DND-41 (cell line): ENCODE results near the gene DNAH10.

ENCODE experiments used
- ATAC-seq: fragments of 200-7000 bp; cut with Tn5 transposase; 3 replicates; pipeline ENCODE4 v1.9.1; 2021; ENCODE audit warnings: low read depth; ENCODE audit not compliant: insufficient read depth
- DNase-seq: peaks from one replicate; pipeline ENCODE4 v3.0.0-alpha.2; 2020
- H2AFZ ChIP-seq: 2 replicates; pipeline ENCODE4 v1.6.0; 2012; ENCODE audit warnings: low read depth, low read length
- H3K27ac ChIP-seq: 2 replicates; pipeline ENCODE4 v1.5.1; 2012; ENCODE audit warnings: low read length, inconsistent platforms
- H3K27me3 ChIP-seq: fragments of 200-600 bp; sonication (generic); 2 replicates; pipeline ENCODE4 v1.6.0; 2012; ENCODE audit warnings: low read length, mild to moderate bottlenecking, inconsistent platforms; ENCODE audit not compliant: insufficient read depth, poor library complexity
- H3K36me3 ChIP-seq: 2 replicates; pipeline ENCODE4 v1.5.1; 2012; ENCODE audit warnings: low read length, inconsistent platforms; ENCODE audit not compliant: insufficient read depth
- H3K4me1 ChIP-seq: 2 replicates; pipeline ENCODE4 v1.5.1; 2012; ENCODE audit warnings: mild to moderate bottlenecking, low read length; ENCODE audit not compliant: insufficient read depth
- H3K4me2 ChIP-seq: 2 replicates; pipeline ENCODE4 v1.6.0; 2012; ENCODE audit warnings: mild to moderate bottlenecking, moderate library complexity, low read length, inconsistent platforms; ENCODE audit not compliant: insufficient read depth
- H3K4me3 ChIP-seq, 2 experiments: fragments of 200-600 bp in 1 of 2; shearing (Covaris generic) in 1 of 2; 2 replicates each; pipeline ENCODE4 v1.5.1; 2012 to 2016; ENCODE audit warnings: inconsistent platforms in 2 of 2, low read length in 2 of 2, mild to moderate bottlenecking in 2 of 2, low read depth in 1 of 2, moderate library complexity in 1 of 2
- H3K79me2 ChIP-seq: 2 replicates; pipeline ENCODE4 v1.6.0; 2012; ENCODE audit warnings: low read length, inconsistent platforms; ENCODE audit not compliant: insufficient read depth
- H3K9ac ChIP-seq: 2 replicates; pipeline ENCODE4 v1.6.0; 2012; ENCODE audit warnings: low read depth, mild to moderate bottlenecking, inconsistent platforms, low read length, moderate library complexity
- H3K9me3 ChIP-seq: 2 replicates; pipeline ENCODE4 v1.5.1; 2012; ENCODE audit warnings: low read length, moderate library complexity, mild to moderate bottlenecking, inconsistent platforms; ENCODE audit not compliant: insufficient read depth, severe bottlenecking
- H4K20me1 ChIP-seq: 2 replicates; pipeline ENCODE4 v1.6.0; 2012; ENCODE audit warnings: low read length; ENCODE audit not compliant: insufficient read depth
- CTCF ChIP-seq: IDR thresholded peaks from 2 replicates; pipeline ENCODE4 v1.5.1; 2012; ENCODE audit warnings: borderline replicate concordance, low read length, moderate library complexity, mild to moderate bottlenecking; ENCODE audit not compliant: poor library complexity, severe bottlenecking; ENCODE audit errors: extremely low read depth
- EZH2 ChIP-seq: IDR thresholded peaks from 3 replicates; pipeline ENCODE4 v1.6.1; 2012; ENCODE audit warnings: borderline replicate concordance, low read depth, mild to moderate bottlenecking, moderate library complexity, low read length, inconsistent platforms; ENCODE audit not compliant: severe bottlenecking

Gene DNAH10

DNA sequence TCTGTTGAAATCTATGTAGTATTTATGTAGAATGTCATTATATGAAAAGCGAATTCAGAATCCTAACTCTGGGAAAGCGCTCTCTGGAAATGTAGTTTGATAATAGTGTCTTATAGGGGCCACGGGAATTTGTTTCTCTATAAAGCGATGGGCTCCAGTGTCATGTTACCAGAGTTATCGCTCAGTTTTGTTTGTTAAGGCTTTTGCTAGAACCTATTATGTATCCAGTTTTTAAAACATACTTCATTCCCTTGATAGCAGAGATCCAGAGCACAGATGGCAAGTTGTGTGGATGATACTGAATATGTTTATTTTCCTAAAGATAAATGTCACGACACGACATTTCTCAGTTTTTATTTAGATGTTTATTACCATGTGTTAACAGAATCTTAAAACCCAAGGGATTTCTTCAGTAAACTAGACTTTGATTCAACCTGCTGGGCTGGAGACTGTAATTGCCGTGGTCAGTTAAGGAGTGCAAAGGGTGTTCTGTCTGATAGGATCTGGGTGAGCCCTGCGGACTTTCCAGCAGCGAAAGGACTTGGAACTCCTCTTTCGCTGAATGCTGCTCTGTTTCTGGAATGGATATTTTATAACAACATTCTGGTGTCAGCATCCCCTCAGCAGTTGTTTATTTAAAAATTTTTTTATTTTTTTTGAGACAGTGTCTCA is 1.7 kb upstream of the DNAH10 start:
- Histone ChIP-seq H3K4me1 (no peaks in the 10 kb centered on the region), H3K4me2 (no peak overlapping the region), H2AFZ (no peak overlapping the region), H3K9ac (no peak overlapping the region), H3K9me3 (no peaks in the 10 kb centered on the region), H3K79me2 (no peaks in the 10 kb centered on the region), H3K27me3 (no peaks in the 10 kb centered on the region), H4K20me1 (no peaks in the 10 kb centered on the region), H3K36me3 (peaks cover 34% of the 10 kb centered on the region; the same call in 1 of the 2 replicates), H3K4me3 (no peak overlapping the region), H3K27ac (no peak overlapping the region)
- ATAC-seq (no peak), DNase-seq (no peak)
- TF ChIP-seq EZH2 = no peak
- TF ChIP-seq CTCF = no peak

DNA sequence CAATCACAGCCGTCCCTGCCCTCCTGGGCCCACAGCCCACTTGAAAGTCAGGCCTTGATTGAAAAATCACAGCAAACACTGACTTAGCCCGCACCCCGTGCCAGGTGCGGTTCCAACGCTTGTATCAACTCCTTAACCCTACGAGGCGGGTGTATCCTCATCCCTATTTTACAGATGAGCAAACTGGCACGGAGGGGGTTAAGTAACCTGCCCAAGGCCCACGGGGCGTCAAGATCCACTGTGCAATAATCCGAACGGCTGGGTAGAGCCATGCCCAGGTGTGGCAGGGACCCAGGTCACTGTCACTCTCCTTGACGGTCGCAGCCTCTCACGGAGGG is 583 bp downstream of the DNAH10 start:
- H3K9ac ChIP-seq = no peak overlapping the region

DNA sequence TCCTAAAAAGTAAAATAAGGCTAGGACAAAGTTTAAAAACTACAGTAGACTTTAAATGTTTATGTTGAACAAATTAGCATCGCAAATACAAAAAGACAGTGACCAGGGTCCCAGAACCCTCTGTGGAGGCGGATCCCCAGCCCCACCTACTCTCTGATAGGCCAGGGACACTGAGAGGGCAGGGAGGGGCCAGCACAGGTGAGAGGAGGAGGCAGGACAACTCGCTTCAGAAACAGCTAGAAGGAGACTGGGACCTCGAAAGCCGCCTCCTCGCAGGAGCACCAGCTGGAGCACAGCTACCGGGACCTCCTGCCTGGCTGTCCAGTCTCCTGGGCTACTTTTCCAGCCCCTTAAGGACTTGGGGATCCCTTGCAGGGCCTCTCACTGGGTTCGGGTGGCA is 992 bp downstream of the DNAH10 start:
- H3K9ac ChIP-seq = no peak overlapping the region

More for the DNA sequence above, 583 bp downstream of the DNAH10 start:
- no peaks in the 10 kb centered on the region for H3K27me3 ChIP-seq
- no peaks in the 10 kb centered on the region for H3K79me2 ChIP-seq
- DNase-seq (no peak), ATAC-seq (no peak)
- H3K36me3 ChIP-seq = peaks cover 24% of the 10 kb centered on the region; the same call in 1 of the 2 replicates
- TF ChIP-seq EZH2 = no peak
- no peak for TF ChIP-seq CTCF
- no peak overlapping the region for H3K4me3 ChIP-seq
- H4K20me1 ChIP-seq = no peaks in the 10 kb centered on the region
- no peaks in the 10 kb centered on the region for H3K4me1 ChIP-seq
- H3K4me2 ChIP-seq = no peak overlapping the region
- no peaks in the 10 kb centered on the region for H3K9me3 ChIP-seq
- no peak overlapping the region for H2AFZ ChIP-seq
- H3K27ac ChIP-seq = no peak overlapping the region

More for the DNA sequence above, 992 bp downstream of the DNAH10 start:
- ATAC-seq (no peak), DNase-seq (no peak)
- H3K9me3 ChIP-seq = no peaks in the 10 kb centered on the region
- H3K79me2 ChIP-seq = no peaks in the 10 kb centered on the region
- H2AFZ ChIP-seq = no peak overlapping the region
- peaks cover 20% of the 10 kb centered on the region; the same call in 1 of the 2 replicates for H3K36me3 ChIP-seq
- H3K27me3 ChIP-seq = no peaks in the 10 kb centered on the region
- no peaks in the 10 kb centered on the region for H3K4me1 ChIP-seq
- no peak overlapping the region for H3K27ac ChIP-seq
- no peak overlapping the region for H3K4me3 ChIP-seq
- no peak overlapping the region for H3K4me2 ChIP-seq
- TF ChIP-seq CTCF (no peak), EZH2 (no peak)
- H4K20me1 ChIP-seq = no peaks in the 10 kb centered on the region
